NK-92 (cell line): ENCODE results near the gene USP49.

Experiments used
- DNase-seq: peaks from one replicate; lab custom pipeline; 2025; ENCODE audit not compliant: unreplicated experiment; lab: John Stamatoyannopoulos, UW

The USP49 gene

GRCh38 chr6:41877051-41877680 lies 18.0 kb downstream of the USP49 start:
- no peak for DNase-seq

- no peak for DNase-seq
Measured at GRCh38 chr6:41874741-41875140, 20.4 kb downstream of the USP49 start.

- no peak for DNase-seq
Measured at GRCh38 chr6:41872147-41872546, 23.0 kb downstream of the USP49 start.

GRCh38 chr6:41871691-41872090 lies 23.5 kb downstream of the USP49 start:
- no peak for DNase-seq

GRCh38 chr6:41859356-41859755 lies 35.8 kb downstream of the USP49 start:
- DNase-seq = no peak

GRCh38 chr6:41858703-41859102 lies 36.5 kb downstream of the USP49 start:
- DNase-seq = no peak

- no peak for DNase-seq
Measured at GRCh38 chr6:41850861-41851260, 44.3 kb downstream of the USP49 start.

- DNase-seq = no peak
Measured at GRCh38 chr6:41846666-41847237, 48.4 kb downstream of the USP49 start.

- DNase-seq = no peak
Measured at GRCh38 chr6:41843178-41843577, 52.0 kb downstream of the USP49 start.

- DNase-seq = no peak
Measured at GRCh38 chr6:41840326-41840725, 54.8 kb downstream of the USP49 start.

- no peak for DNase-seq
Measured at GRCh38 chr6:41836660-41837052, 58.5 kb downstream of the USP49 start.

- DNase-seq = no peak
Measured at GRCh38 chr6:41836022-41836659, 59.0 kb downstream of the USP49 start.

- no peak for DNase-seq
Measured at GRCh38 chr6:41832263-41832662, 62.9 kb downstream of the USP49 start.

GRCh38 chr6:41826343-41827022 lies 68.7 kb downstream of the USP49 start:
- DNase-seq = no peak

GRCh38 chr6:41824571-41825569 lies 70.3 kb downstream of the USP49 start:
- DNase-seq = no peak

- DNase-seq = no peak
Measured at GRCh38 chr6:41823178-41823577, 72.0 kb downstream of the USP49 start.

GRCh38 chr6:41822021-41822420 lies 73.2 kb downstream of the USP49 start:
- no peak for DNase-seq

GRCh38 chr6:41821266-41821665 lies 73.9 kb downstream of the USP49 start:
- no peak for DNase-seq

- DNase-seq = no peak
Measured at GRCh38 chr6:41818271-41819054, 76.7 kb downstream of the USP49 start.

- DNase-seq = no peak
Measured at GRCh38 chr6:41815587-41815986, 79.6 kb downstream of the USP49 start.
